Measurements from ENCODE around the gene PPP1R2B.

DNA sequence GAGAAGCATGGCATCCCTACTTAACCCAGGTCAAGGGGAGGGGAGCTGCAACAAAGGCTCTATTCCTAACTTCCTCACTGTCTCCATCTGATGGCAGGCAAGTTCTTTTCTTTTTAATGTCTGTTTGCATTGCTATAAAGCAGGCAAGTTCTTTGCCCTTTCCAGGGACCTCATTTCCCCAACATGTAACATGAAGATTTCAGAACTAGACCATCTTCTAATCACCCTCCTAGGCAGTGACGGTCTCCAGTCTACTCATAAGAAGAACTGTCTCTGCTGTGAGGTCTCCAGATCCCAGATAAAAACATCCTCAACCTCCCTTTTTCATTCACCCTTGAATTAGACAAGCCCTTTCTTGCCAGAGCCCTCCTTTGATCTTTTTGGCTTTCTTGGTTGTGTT, 42.1 kb downstream of the PPP1R2B start:
- TF ChIP-seq, protein P1, sequence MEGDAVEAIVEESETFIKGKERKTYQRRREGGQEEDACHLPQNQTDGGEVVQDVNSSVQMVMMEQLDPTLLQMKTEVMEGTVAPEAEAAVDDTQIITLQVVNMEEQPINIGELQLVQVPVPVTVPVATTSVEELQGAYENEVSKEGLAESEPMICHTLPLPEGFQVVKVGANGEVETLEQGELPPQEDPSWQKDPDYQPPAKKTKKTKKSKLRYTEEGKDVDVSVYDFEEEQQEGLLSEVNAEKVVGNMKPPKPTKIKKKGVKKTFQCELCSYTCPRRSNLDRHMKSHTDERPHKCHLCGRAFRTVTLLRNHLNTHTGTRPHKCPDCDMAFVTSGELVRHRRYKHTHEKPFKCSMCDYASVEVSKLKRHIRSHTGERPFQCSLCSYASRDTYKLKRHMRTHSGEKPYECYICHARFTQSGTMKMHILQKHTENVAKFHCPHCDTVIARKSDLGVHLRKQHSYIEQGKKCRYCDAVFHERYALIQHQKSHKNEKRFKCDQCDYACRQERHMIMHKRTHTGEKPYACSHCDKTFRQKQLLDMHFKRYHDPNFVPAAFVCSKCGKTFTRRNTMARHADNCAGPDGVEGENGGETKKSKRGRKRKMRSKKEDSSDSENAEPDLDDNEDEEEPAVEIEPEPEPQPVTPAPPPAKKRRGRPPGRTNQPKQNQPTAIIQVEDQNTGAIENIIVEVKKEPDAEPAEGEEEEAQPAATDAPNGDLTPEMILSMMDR (IDR thresholded peaks at IDR 0.05 in 4 of 5, conservative IDR thresholded peaks at IDR 0.05 in 1 of 5): no peak
- no peak for TF ChIP-seq POLR2A (IDR thresholded peaks at IDR 0.05)

Data from gastrocnemius medialis (tissue), 4 donors.